ENCODE results near the gene ST6GAL2.

The ST6GAL2 gene

GRCh38 chr2:106869512-106870275, 16.3 kb downstream of the ST6GAL2 start:
- Mint-ChIP-seq H3K36me3 (ENCODE audit: low read depth) (no peaks in the 10 kb centered on the region), H3K9me3 (no peaks in the 10 kb centered on the region), H3K4me1 (peaks cover 37% of the 10 kb centered on the region), H3K27me3 (ENCODE audit: low read depth) (peaks cover 5% of the 10 kb centered on the region), H3K4me3 (no peak overlapping the region), H3K27ac (no peak overlapping the region)
- TF ChIP-seq CTCF (IDR thresholded peaks at IDR 0.05; ENCODE audit: unreplicated experiment in 3 of 3): no peak

- Mint-ChIP-seq H3K27me3 (ENCODE audit: low read depth) (peaks cover 5% of the 10 kb centered on the region), H3K27ac (peak overlapping the region in 2 of 3 experiments; percentile 2 to 29), H3K9me3 (no peaks in the 10 kb centered on the region), H3K4me1 (peaks cover 29% of the 10 kb centered on the region), H3K36me3 (ENCODE audit: low read depth) (no peaks in the 10 kb centered on the region), H3K4me3 (no peak overlapping the region)
- peak; percentile 33 to 63 (median 48) for TF ChIP-seq CTCF (IDR thresholded peaks at IDR 0.05; ENCODE audit: unreplicated experiment in 3 of 3)
Measured at GRCh38 chr2:106868275-106868674, 17.7 kb downstream of the ST6GAL2 start.

GRCh38 chr2:106867196-106867953, 18.6 kb downstream of the ST6GAL2 start:
- peaks cover 5% of the 10 kb centered on the region for H3K27me3 Mint-ChIP-seq (ENCODE audit: low read depth)
- peaks cover 32% of the 10 kb centered on the region for H3K4me1 Mint-ChIP-seq
- no peak for TF ChIP-seq CTCF (IDR thresholded peaks at IDR 0.05; ENCODE audit: unreplicated experiment in 3 of 3)
- peak overlapping the region in 1 of 3 experiments; percentile 36 for H3K4me3 Mint-ChIP-seq
- H3K36me3 Mint-ChIP-seq (ENCODE audit: low read depth): no peaks in the 10 kb centered on the region
- no peaks in the 10 kb centered on the region for H3K9me3 Mint-ChIP-seq
- H3K27ac Mint-ChIP-seq: peak overlapping the region in 2 of 3 experiments; percentile 2 to 22

GRCh38 chr2:106866641-106867040, 19.3 kb downstream of the ST6GAL2 start:
- Mint-ChIP-seq H3K4me1 (peaks cover 38% of the 10 kb centered on the region), H3K4me3 (no peak overlapping the region), H3K9me3 (no peaks in the 10 kb centered on the region), H3K27me3 (ENCODE audit: low read depth) (peaks cover 5% of the 10 kb centered on the region), H3K27ac (no peak overlapping the region), H3K36me3 (ENCODE audit: low read depth) (no peaks in the 10 kb centered on the region)
- TF ChIP-seq CTCF (IDR thresholded peaks at IDR 0.05; ENCODE audit: unreplicated experiment in 3 of 3): no peak

GRCh38 chr2:106864051-106864450, 21.9 kb downstream of the ST6GAL2 start:
- peaks cover 15% of the 10 kb centered on the region for H3K36me3 Mint-ChIP-seq (ENCODE audit: low read depth)
- peaks cover 10% of the 10 kb centered on the region for H3K9me3 Mint-ChIP-seq
- no peak for TF ChIP-seq CTCF (IDR thresholded peaks at IDR 0.05; ENCODE audit: unreplicated experiment in 3 of 3)
- H3K27me3 Mint-ChIP-seq (ENCODE audit: low read depth): no peaks in the 10 kb centered on the region
- H3K4me3 Mint-ChIP-seq: no peak overlapping the region
- H3K4me1 Mint-ChIP-seq: peaks cover 44% of the 10 kb centered on the region
- no peak overlapping the region for H3K27ac Mint-ChIP-seq

Measured in nephron (organoid).